Measurements from ENCODE around the gene DIP2A. TPM values are rescaled to one million over a fixed set of nuclear protein-coding genes. Genes with fewer than 3 reads are reported as not detected.

The DIP2A gene
- total and polyA plus RNA-seq, 2 of the 13 experiments (the other 11 are each of a cell fraction or from before 2014, with no cell fraction given): 18.5 to 37.6 TPM

DNA sequence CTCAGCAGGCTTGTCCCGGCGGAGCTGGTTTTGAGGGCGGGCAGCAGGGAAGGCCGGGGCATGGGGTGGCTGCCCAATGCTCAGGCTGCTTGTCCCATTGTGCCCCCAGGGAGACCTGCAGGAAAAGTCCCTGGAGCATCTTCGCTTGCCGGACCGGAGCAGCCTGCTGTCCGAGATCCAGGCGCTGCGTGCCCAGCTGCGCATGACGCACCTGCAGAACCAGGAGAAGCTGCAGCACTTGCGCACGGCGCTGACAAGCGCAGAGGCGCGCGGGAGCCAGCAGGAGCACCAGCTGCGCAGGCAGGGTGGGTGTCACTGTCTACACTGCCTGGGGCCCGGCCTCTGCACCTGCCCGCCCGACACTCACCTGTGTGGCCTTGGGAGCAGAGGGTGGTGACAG lies 30.4 kb upstream of the DIP2A start:
- FAIRE-seq (no peak), ATAC-seq (no peak), DNase-seq (ENCODE audit: low spot score) (no peak)
- POLR2A ChIA-PET: no interaction called here
- H3K9me3 ChIP-seq (ENCODE audit: low read length): no peaks in the 10 kb centered on the region
- H3K4me2 ChIP-seq (ENCODE audit: low read depth, low read length): no peak overlapping the region
- TF ChIP-seq RFX3 (CRISPR knock-in tag; IDR thresholded peaks at IDR 0.05) (no peak), AGO2 (optimal IDR thresholded peaks at IDR 0.05; ENCODE audit: low read depth, low read length) (peak; percentile 51)
- H4K20me1 ChIP-seq (ENCODE audit: insufficient read depth, low read length): no peaks in the 10 kb centered on the region
- intact Hi-C loops (cut with micrococcal nuclease; ENCODE audit: unreplicated experiment) (no loop called here), in situ Hi-C loops (cut with HindIII; ENCODE audit: extremely low pct_ligation_motif_present, low pct_unique_long_range_greater_than_20kb) (no loop called here)
- no peak overlapping the region for H3K9ac ChIP-seq (ENCODE audit: insufficient read depth, low read depth, low read length)
- H3K4me1 ChIP-seq (ENCODE audit: insufficient read depth, low read length): no peaks in the 10 kb centered on the region
- no peaks in the 10 kb centered on the region for H3K27me3 ChIP-seq (ENCODE audit: control insufficient read depth in 1 of 2, insufficient read depth in 2 of 2, low read length in 2 of 2)
- no peaks in the 10 kb centered on the region for H3K79me2 ChIP-seq (ENCODE audit: insufficient read depth, low read length)
- WGBS (ENCODE audit: low lambda C conversion rate): 97% methylated on average over 13 of the region's 23 CpGs
- H3K36me3 ChIP-seq (replicated peaks in 1 of 2; ENCODE audit: control insufficient read depth in 1 of 2, insufficient read depth in 2 of 2, low read length in 2 of 2): peaks cover 20 to 45% of the 10 kb centered on the region in 2 experiments
- H3K4me3 ChIP-seq (replicated peaks in 1 of 3; ENCODE audit: insufficient read depth in 1 of 3, low read depth in 2 of 3, low read length in 3 of 3): no peak overlapping the region
- no TSS peak for BruUV-seq (replicated peaks)
- H2AFZ ChIP-seq (ENCODE audit: low read length): no peak overlapping the region
- H3K27ac ChIP-seq (ENCODE audit: extremely low read length, insufficient read depth, low read length): no peak overlapping the region
- CTCF ChIA-PET (ENCODE audit: low intra/inter-chr PET ratio, low total read pairs): no interaction called here

DNA sequence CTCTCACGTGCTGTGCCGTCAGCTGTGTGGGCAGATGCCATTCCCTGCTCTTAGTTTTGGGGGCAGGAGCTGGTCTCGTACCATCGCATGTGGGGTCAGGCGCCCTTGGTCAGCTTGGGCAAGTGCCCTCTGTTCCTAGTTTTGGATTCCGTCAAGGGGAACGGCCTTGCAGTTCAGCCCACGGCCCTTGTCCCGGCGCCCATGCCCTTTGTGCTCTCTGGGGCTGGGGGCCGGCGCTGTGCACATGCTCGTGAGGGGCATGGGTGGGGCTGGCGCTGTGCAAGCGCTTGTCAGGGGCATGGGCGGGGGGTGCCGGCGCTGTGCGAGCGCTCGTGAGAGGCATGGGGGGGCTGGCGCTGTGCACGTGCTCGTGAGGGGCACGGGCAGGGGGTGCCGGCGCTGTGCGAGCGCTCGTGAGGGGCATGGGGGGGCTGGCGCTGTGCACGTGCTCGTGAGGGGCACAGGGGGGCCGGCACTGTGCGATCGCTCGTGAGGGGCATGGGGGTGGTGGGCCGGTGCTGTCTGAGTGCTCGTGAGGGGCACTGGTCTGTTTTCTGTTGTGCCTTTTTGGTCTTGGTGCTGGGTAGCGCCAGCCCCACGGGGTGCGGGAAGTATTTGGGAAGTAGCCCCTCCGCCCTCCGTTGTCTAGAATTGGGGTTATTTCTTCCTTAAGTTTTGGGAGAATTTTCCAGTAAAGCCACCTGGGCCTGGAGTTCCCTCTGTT lies 29.5 kb upstream of the DIP2A start:
- 98% methylated on average over 41 of the region's 44 CpGs for WGBS (ENCODE audit: low lambda C conversion rate)
- intact Hi-C loops (cut with micrococcal nuclease; ENCODE audit: unreplicated experiment): no loop called here
- BruUV-seq (replicated peaks): no TSS peak
- in situ Hi-C loops (cut with HindIII; ENCODE audit: extremely low pct_ligation_motif_present, low pct_unique_long_range_greater_than_20kb): no loop called here
- no peak overlapping the region for H3K9ac ChIP-seq (ENCODE audit: insufficient read depth, low read depth, low read length)
- ChIA-PET POLR2A (no interaction called here), CTCF (ENCODE audit: low intra/inter-chr PET ratio, low total read pairs) (no interaction called here)
- no peak for DNase-seq (ENCODE audit: low spot score)
- no peak for ATAC-seq
- no peak overlapping the region for H3K27ac ChIP-seq (ENCODE audit: extremely low read length, insufficient read depth, low read length)
- no peak for FAIRE-seq
- H3K4me3 ChIP-seq (replicated peaks in 1 of 3; ENCODE audit: insufficient read depth in 1 of 3, low read depth in 2 of 3, low read length in 3 of 3): no peak overlapping the region
- TF ChIP-seq RXRB (CRISPR knock-in tag; IDR thresholded peaks at IDR 0.05; ENCODE audit: borderline replicate concordance): no peak
- TF ChIP-seq FOXP1 (IDR thresholded peaks at IDR 0.05): no peak
- no peak for TF ChIP-seq FOXP1 (CRISPR knock-in tag; IDR thresholded peaks at IDR 0.05)
- no peak for TF ChIP-seq POLR2AphosphoS2 (IDR thresholded peaks at IDR 0.05; ENCODE audit: low read depth, low read length)
- H3K79me2 ChIP-seq (ENCODE audit: insufficient read depth, low read length): no peaks in the 10 kb centered on the region
- H3K27me3 ChIP-seq (ENCODE audit: control insufficient read depth in 1 of 2, insufficient read depth in 2 of 2, low read length in 2 of 2): no peaks in the 10 kb centered on the region
- no peaks in the 10 kb centered on the region for H4K20me1 ChIP-seq (ENCODE audit: insufficient read depth, low read length)
- no peak overlapping the region for H3K4me2 ChIP-seq (ENCODE audit: low read depth, low read length)
- no peaks in the 10 kb centered on the region for H3K4me1 ChIP-seq (ENCODE audit: insufficient read depth, low read length)
- H2AFZ ChIP-seq (ENCODE audit: low read length): no peak overlapping the region
- H3K9me3 ChIP-seq (ENCODE audit: low read length): no peaks in the 10 kb centered on the region
- H3K36me3 ChIP-seq (replicated peaks in 1 of 2; ENCODE audit: control insufficient read depth in 1 of 2, insufficient read depth in 2 of 2, low read length in 2 of 2): peaks cover 21 to 49% of the 10 kb centered on the region in 2 experiments

All from HepG2 (cell line).